GM19240 (cell line): Measurements from ENCODE around the gene RARB.
A peak's percentile ranks its signal among the peaks of the same experiment; 100 is the strongest.

Experiments used
- DNase-seq: peaks from one replicate; pipeline ENCODE4 v3.0.0; 2011; ENCODE audit warnings: low spot score; ENCODE audit not compliant: insufficient read length

Gene RARB

GRCh38 chr3:25503898-25504301 lies 75.8 kb downstream of the RARB start:
- DNase-seq = no peak

DNA sequence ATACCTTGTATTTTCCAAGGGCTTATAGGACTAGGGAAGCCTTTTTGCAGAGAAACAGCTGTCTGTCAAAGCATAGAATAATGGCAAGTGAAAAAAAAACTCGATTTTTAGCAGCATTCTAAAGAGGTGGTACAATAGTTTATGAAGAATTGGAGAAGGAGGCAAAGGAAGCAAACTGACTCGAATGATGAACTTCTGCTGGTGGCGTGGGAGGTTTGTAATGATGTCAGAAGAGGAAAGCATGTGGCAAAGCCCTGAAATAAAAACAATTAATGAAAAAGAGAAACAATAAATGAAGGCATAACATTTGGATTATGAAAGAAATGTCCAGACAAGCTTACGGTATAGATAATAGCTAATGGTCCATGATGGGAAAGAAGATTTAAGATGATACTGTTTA lies 77.5 kb downstream of the RARB start:
- DNase-seq = no peak

DNA sequence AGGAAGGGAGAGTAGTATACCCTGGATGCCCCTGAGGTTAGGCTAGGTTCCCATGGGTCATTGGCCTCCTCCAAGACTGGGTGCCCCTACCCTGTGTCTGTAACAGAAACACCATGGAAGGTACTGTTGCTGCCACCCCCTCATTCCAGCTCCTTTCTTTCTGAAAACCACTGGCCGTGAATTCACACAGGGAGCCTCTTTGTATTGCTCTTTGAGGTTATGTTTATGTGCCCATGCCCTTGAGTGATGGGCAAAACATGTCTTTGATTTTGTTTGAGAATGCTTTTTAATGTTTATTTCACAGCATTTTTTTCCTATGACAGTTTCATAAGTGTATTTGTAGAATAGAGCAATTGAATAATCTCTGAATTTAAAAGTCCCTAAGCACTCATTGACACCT lies 79.7 kb downstream of the RARB start:
- no peak for DNase-seq

- DNase-seq = no peak
These were observed 80.4 kb downstream of the RARB start for GRCh38 chr3:25508433-25508832.

DNA sequence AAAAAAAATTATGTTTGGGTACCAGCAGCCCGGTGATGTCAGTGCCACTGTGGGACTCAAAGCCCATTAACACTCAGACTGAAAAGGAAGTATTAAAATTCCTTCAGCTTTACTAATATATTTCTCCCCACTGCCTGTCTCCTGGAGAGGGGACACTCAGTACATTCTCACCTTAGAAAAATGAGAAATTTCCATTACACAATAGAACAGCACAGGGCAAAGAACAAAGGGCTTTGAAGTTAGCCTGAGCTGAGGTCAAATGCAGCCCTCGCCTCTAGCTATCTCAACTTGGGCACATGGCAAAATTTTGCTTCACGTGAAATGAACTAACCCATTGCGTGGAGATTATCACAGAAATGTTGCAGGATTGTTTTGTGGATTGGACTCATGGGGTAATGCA lies 80.8 kb downstream of the RARB start:
- no peak for DNase-seq

- no peak for DNase-seq
These were observed 82.7 kb downstream of the RARB start for GRCh38 chr3:25510797-25511196.

DNA sequence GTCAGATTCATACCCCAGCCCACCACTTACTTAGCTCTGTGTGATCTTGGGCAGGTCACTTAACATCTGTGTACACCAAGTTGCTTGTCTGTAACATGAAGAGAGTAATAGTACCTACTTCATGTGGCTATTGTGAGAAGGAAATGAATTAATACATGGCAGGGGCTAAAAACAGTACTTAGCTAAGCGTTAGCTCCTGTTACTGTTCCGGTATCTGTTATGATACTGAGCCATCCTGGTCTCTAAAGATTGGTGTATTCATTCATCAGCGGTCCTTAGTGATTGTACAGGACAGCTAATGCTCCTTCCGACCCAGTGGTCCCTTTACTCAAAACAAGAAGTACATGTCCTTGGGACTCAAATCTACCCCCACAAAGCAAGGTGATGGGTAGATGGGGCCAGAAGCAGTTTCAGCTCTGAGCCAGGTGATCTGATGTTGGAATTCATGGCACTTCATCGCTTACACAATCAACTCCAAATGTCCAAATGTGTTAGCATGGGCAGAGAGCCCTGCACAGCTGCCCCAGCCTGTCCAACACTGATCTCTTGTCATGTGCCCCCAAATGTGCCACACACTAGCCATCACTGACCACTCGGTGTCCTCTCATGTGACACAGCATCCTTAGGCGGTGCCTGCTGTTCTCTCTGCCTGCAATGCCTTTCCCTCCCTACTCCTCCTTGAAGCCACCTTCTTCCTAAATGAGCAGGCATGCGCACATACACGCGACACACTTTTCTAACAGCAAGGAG lies 84.1 kb downstream of the RARB start:
- no peak for DNase-seq

DNA sequence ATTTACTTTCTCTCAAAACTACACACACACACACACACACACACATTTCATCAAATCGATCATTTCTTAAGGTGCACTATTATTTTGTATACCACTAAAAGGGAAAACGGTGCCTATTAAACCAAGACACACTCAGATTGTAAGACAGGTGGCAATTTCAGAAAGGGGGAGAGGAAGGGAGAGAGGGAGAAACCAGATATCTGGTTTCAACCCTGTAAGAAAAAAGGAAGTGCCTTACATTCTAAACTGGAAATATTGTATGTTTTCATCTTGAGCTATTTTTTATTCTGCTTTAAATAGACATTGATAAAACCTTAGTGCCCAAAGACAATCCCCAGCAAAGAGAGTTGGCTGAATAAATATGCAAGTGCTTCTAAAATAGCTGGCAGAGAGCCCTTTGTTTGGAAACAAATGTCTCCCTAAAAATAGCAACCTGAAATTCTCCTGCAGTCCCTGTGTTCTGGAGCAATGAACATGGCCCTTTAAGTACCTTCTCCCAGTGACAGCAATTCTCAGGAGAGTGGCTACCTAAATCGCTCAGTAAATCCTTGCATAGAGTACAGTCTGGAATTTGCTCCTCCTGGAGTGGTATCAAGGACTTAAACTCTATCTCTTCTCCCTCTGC lies 85.7 kb downstream of the RARB start:
- DNase-seq = no peak

- no peak for DNase-seq
These were observed 87.1 kb downstream of the RARB start for GRCh38 chr3:25515171-25515570.

- no peak for DNase-seq
These were observed 93.0 kb downstream of the RARB start for GRCh38 chr3:25520926-25521559.

DNA sequence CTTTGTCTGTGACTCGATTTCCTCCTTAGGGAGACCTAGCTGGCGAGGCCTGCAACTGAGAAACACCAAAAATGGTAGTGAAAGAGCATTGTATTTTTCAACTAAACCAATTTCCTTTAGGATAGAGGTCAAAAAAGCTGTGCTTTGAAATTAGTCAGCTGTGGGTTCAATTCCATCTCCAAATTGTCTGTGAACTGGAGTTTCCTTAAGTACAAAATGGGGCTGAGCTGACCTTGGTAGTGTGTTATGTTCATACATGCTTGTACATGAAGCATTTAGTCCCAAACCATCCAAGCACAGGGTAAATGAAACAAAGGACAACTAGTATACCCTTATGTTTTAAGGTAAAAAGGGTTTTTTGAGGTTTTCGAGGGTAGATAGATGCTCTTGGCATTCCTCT lies 99.3 kb downstream of the RARB start:
- no peak for DNase-seq

- no peak for DNase-seq
These were observed 99.7 kb downstream of the RARB start for GRCh38 chr3:25527801-25528200.

DNA sequence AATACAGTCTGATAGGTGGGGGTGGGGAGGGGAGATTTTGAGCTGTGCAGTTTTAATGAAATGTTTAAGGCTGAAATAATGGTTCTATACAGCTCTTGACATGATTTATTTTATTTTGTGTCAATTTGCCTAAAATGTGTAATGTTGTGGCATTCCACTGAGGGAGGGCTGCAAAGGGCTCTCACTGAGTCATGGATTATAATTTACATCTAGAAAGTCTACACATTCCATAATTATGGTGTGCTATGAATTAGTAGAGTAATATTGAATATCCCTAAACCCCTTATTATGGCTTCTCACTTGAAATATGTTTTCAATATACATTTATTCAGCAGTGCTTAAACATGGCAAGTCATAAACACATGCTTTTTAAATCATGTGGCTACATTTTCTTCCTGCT lies 103.9 kb downstream of the RARB start:
- DNase-seq = no peak

DNA sequence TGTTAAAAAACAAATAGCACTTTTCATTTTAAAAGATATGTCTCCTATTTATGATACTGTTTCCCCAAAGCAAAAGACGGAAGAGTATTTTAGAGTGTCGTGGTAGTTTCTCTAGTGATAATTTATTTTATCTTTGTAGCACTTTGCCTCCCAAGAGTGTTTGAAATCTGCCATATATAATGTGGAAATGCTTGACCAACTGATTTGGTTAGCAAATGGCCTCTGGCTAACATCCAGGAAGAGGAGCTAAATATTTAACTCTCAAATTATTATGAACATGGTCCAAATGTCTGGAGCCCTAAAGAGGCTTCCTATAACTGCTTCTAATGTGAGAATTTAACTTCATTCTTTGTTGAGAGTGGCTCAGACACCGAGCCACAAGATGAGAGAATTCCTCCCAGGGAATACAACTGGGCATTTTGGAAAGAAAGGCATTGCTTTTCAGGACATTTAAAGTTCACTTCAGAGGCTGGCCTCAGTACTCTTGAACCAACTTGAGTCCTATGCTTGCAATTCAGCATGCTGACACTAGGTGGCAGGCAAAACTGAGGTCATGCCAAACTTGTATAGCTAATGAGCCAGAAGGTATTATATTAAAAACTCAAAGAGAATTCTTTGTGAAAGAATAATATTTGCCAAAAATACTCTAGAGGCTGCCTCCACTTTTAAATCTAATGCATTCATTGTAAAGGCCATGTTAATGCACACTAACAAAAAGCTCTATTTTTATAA lies 104.5 kb downstream of the RARB start:
- peak; percentile 6 for DNase-seq

DNA sequence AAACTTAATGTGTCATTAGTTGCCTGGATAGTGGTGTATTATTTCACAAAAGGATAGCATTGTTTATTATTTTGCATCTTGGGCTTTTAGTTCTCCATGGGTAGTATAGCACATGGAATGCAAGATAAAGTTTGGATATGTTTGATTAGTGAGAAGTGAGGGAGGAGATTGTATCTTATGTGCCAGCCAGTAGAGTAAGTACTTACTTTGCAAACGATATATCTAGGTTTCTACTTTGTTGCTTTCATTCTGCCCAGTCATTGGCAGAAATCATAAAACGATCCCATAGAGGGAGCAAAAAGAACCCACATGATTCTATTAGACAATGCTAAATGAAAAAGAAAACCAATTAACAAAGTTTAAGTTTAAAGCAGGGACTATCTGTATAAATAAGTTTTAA lies 105.3 kb downstream of the RARB start:
- no peak for DNase-seq

- DNase-seq = no peak
These were observed 105.9 kb downstream of the RARB start for GRCh38 chr3:25534007-25534406.

- DNase-seq = no peak
These were observed 108.7 kb downstream of the RARB start for GRCh38 chr3:25536521-25537391.

DNA sequence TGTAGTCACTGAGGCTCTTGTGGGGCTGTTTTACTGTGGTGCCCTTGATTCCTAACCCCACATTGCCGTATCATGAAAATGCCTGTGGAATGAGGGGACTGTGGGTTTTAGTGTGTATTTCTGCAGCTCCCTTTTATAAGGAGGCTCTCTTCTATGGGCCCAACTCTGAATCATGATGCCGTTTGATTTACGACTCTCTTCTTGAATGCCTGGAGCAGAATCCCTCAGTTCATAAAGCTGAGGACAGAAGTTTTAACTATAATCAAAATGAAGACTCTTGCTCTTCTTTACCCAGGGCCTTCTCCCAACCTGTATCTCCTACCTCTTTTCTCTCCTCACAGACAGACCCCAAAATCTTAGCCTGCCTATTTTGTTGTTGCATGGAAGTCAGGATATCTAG lies 109.5 kb downstream of the RARB start:
- DNase-seq = no peak

GRCh38 chr3:25540273-25540672 lies 112.2 kb downstream of the RARB start:
- DNase-seq = no peak

DNA sequence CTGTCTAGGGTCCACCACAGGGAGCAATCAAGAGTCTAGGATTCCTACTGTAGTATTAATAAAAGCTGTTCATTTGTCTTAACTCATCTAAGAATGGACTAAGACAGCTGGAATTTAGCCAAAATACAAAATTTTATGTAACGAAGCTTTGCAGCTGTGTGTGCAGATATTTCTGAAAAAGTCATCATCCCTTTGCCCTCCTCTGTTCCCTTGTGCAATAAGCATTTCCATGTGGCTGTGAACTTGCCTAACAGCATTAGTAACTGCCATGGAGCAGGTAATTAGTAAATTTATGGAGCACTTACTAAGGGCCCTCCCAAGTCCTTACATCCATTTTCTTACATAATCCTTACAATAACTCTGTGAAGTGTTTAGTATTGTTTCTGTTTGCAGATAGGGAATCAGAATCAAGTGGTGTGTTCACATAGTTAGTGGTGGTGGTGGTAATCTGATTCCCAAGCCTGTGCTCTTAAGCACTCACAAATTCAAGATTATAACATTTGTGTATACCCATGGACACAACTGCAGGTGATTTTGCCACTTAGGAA lies 114.5 kb downstream of the RARB start:
- DNase-seq = no peak

GRCh38 chr3:25547103-25547502 lies 119.0 kb downstream of the RARB start:
- DNase-seq = no peak
